ENCODE results near the gene BACE2.
"Not testable (repeated sequence)": the region's sequence is repeated elsewhere in the genome, so short reads cannot be mapped to it uniquely, and the experiment has no call there.

BACE2 gene

DNA sequence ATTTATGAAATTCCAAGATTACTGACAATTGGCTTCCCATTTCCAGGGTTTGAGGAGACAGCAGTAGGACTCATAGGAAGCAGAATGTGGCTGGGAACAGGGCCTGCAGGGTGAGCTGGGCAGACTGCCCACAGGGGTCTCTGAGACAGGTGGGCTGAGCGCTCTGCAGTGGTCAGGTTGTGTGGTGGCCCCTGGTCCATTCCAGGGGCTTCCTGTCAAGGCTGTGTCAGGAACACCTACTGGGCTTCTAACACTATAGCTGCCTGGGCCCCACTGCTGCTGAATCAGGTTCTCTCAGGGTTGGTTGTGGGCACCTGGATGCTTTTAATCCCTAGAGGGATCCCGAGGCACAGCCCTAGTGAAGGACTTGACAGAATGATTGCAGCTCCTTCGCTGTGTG is 72.1 kb downstream of the BACE2 start:
- DNase-seq (ENCODE audit: low read depth): no peak

DNA sequence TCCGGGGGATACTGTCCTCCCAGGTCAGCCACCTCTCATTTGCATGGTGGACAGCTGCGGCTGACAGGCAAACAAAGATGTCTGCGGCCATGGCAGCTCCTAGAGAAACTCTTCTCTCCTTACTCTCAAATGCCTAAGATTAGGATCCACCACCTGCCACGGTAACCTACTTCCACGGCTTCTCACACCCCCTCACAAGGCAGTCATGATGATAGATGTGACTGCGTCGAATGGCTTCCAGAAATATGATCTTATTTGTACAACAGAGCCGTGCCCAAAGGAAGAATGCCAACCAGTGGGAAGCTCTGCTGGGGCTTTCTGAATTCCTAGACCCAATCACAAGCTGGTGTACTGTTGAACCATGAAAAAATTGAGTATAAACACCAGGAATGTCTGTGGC is 73.4 kb downstream of the BACE2 start:
- no peak for DNase-seq (ENCODE audit: low read depth)

DNA sequence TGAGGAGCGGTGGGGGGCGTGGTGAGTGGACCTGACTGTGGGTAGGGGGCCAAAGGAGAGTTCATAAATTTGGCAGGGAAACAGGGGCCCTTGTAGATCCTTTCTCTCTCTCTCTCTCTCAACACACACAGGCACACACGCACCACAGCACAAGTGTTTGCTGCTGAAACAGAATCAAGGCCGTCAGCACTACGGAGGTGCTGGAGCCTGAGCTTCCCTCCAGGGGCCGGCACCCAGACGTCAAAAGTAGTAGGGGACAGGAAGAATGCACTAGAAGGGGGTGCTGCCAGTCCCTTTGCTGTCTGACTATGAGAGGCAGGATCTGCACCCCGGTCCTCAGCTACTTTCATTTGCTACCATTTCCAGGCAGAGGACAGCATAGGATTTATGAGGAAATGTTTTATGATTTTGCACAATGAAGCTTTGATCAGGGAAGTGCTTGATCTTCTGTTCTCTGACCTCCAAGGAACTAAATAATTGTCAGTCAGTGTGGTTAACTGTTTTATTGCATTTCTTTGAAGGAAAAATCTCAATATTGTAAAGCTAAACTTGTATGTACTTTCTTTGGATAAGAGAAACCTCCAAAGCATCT is 74.4 kb downstream of the BACE2 start:
- DNase-seq (ENCODE audit: low read depth): no peak

DNA sequence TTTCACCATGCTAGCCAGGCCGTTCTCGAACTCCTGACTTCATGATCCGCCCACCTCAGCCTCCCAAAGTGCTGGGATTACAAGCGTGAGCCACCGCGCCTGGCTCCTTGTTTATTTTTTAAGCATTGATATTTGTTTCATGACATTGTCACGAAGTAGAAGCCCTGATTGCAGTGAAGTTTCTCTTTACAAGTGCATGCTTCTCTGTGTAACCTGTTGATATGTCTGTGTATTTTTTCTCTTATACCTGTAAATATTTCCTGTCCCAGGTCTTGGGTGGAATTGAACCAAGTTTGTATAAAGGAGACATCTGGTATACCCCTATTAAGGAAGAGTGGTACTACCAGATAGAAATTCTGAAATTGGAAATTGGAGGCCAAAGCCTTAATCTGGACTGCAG is 75.1 kb downstream of the BACE2 start:
- no peak for DNase-seq (ENCODE audit: low read depth)

DNA sequence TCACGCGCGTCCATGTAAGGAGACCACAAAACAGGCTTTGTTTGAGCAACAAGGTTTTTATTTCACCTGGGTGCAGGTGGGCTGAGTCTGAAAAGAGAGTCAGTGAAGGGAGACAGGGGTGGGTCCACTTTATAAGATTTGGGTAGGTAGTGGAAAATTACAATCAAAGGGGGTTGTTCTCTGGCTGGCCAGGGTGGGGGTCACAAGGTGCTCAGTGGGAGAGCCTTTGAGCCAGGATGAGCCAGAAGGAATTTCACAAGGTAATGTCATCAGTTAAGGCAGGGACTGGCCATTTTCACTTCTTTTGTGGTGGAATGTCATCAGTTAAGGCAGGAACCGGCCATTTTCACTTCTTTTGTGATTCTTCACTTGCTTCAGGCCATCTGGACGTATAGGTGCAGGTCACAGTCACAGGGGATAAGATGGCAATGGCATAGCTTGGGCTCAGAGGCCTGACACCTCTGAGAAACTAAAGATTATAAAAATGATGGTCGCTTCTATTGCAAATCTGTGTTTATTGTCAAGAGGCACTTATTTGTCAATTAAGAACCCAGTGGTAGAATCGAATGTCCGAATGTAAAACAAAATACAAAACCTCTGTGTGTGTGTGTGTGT is 76.4 kb downstream of the BACE2 start:
- DNase-seq (ENCODE audit: low read depth): not testable (repeated sequence)

DNA sequence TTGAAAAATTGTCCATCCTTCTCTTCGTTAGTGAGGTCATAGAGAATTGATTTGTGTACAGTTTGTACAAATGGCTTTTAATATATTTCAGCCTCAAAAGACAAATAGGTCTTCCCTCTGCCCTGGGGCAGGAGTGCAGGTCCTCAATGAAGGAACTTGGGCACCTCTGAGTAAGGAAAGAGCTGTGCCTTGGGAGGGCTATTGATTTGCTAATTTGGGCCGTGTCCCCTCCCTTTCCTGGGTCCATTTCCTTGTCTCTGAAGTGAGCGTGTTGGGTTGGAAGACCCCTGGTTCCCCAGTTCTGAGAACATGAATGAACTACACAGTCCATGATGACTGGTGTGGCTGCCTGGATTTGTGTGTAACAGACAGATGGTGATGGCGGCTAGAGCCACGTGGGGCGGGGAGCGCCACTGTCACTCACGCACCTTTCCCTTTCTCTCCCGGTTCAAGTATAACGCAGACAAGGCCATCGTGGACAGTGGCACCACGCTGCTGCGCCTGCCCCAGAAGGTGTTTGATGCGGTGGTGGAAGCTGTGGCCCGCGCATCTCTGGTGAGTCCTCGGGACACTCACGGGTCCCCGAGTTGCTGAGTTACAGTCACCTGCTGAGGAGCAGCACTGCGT is 77.7 kb downstream of the BACE2 start:
- no peak for DNase-seq (ENCODE audit: low read depth)

DNA sequence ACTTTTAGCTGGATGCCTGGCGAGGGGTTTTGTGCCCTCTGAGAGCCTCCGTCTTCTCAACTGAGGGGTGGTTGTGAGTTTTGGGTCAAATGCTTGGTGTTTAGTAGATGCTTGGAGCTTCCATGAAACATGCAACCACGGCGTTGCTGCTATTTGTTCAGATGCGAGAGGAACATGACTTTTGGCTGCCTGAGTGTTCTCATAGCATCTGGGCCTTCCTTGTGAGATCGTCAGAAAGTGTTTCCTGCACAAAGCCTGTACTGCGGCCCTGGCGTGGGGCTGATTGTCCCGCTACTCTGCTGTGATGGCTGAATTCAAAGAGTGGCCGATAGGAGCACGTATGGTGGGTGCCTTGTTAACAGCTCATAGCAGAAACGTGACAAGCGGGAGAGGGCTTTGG is 78.8 kb downstream of the BACE2 start:
- DNase-seq (ENCODE audit: low read depth): no peak

DNA sequence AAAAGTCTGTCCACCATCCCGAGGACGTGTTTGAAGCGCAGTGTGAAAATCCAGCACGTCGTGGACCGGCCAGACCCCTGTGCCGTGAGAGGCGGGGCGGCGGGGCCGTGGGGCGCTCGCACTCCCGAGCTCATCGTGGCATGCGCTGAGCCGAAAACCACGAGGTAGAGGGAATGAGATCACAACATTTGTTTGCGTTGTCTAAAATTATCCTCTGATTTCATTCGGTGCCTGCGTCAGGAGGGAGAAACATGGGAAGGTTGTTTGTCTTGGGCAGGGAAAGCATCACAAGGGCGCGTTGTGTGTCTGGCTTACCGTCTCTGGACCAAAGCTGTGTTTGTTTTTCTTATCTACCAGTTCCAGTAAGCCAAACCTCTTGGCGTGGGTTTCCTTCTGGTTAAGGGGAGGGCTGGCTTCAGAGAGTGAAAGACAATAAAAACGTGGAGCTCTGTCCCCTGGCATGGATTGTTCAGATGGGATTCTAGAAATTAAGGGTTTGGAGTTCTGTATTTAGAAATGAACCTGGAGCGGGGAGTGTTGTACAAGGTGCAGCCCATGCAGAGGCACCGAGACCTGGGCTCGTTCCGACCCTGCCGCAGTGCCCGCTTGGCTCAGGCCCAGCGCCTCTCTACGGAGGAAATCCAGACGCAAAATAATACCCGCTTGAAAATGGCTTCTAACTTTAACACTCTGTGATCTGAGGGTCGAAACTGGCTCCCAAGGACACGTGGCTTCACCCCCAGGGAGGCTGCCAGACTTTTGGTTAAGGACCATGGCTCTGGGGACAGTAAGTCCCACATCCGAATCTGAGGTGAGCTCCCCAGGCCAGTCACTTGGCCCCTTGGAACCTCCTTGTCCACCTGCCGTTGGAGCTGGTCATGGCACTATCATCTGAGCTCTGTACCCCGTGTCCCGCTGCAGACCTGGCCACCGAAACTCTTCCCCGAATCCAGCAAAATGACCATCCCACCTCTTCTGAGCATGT is 79.9 kb downstream of the BACE2 start:
- DNase-seq (ENCODE audit: low read depth): no peak

DNA sequence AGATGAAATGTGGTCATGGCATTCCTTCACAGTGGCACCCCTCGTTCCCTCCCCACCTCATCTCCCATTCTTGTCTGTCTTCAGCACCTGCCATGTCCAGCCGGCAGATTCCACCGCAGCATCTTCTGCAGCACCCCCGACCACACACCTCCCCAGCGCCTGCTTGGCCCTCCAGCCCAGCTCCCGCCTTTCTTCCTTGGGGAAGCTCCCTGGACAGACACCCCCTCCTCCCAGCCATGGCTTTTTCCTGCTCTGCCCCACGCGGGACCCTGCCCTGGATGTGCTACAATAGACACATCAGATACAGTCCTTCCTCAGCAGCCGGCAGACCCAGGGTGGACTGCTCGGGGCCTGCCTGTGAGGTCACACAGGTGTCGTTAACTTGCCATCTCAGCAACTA is 81.5 kb downstream of the BACE2 start:
- no peak for DNase-seq (ENCODE audit: low read depth)

DNA sequence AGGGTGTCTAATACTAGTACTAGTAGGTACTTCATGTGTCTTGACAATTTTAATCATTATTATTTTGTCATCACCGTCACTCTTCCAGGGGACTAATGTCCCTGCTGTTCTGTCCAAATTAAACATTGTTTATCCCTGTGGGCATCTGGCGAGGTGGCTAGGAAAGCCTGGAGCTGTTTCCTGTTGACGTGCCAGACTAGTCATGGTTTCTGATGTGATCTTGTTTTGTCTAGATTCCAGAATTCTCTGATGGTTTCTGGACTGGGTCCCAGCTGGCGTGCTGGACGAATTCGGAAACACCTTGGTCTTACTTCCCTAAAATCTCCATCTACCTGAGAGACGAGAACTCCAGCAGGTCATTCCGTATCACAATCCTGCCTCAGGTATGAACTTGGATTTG is 82.6 kb downstream of the BACE2 start:
- DNase-seq (ENCODE audit: low read depth): no peak

DNA sequence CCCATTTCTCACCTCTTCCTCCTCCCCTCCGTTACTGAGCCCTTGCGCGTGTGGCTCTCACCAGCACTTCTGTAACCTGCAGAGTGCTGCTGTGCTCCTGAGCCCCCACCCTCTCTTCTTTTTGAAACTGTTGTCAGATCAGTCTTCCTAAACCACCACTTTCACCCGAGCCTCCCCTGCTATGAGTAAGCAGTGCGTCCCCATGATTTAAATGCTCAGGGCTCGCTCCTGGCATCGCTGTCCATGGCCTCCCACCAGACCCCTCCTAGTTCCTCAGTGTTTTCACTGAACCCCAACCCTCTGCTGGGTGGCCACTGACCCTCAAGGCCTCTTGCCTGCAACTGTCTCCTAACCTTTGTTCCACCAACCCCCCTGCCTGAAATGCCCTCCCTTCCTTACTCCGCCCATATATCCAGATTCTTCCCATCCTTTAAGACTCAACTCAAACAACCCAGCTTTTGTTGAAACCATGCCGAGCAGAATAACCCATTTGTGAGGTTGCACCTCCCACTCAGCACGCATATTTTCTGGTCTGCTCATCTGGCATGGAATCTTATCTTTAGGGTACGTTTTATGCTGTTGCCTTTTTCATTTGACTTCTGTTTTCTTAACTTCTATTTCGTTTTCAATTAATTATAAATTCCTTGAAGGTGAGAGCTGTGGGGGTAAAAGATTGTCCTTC is 84.1 kb downstream of the BACE2 start:
- no peak for DNase-seq (ENCODE audit: low read depth)

DNA sequence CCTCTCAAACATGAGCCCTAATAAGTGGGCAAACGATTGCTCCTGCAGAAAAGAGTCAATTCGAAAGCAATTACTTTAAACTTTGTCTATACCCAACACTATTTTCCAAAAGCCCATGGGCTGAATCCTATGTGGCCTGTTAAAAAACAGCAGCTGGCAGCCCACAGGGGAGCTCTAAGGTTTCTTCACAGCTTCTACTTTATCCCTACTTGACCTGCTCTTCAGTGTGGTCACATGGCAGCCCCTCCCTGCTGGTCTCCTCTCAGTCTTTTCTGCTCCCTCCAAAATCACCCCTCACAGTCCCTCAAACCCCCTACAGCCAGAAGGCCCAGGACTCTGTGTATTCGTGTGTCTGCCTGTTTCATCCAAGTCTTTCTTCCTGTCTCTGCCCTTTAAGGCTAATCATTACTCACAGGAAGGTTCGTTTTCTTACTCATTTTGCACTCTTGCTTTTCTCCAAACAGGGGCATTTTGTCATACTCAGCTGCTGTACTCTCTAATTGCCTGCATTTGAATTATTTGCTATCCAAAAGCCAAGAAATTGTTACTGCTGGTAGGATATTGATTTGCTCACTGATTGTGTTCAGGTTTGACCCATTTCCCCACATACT is 86.2 kb downstream of the BACE2 start:
- DNase-seq (ENCODE audit: low read depth): no peak

DNA sequence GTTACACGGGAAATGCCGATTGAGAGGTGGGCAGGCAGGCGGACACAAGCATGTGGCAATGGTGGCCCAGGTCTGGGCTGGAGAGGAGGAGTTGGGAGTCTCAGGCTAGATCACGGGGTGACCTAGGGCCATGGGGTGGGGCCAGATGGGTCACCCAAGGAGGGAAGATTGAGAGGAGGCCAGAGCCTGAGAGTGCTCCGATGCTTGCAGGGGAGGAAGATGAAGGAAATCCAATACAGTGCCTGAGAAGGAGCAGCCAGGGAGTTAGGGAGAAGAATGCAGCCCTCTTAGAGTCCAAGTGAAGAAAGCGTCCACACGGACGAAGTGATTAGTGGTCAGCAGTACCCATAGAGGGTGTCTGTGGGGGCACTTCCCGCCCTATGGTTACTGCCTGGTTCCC is 87.2 kb downstream of the BACE2 start:
- DNase-seq (ENCODE audit: low read depth): no peak

DNA sequence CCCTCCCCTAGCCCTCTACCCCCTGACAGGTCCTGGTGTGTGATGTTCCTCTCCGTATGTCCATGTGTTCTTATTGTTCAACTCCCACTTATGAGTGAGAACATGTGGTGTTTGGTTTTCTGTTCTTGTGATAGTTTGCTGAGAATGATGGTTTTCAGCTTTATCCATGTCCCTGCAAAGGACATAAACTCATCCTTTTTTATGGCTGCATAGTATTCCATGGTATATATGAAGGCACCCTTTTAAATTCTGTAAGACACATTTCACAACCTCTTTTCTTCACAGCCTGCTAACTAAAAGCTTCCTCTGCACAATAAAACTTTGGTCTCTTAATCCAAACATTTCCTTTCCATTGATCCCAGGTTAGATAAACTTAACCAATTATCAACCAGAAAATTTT is 88.3 kb downstream of the BACE2 start:
- DNase-seq (ENCODE audit: low read depth): not testable (repeated sequence)

DNA sequence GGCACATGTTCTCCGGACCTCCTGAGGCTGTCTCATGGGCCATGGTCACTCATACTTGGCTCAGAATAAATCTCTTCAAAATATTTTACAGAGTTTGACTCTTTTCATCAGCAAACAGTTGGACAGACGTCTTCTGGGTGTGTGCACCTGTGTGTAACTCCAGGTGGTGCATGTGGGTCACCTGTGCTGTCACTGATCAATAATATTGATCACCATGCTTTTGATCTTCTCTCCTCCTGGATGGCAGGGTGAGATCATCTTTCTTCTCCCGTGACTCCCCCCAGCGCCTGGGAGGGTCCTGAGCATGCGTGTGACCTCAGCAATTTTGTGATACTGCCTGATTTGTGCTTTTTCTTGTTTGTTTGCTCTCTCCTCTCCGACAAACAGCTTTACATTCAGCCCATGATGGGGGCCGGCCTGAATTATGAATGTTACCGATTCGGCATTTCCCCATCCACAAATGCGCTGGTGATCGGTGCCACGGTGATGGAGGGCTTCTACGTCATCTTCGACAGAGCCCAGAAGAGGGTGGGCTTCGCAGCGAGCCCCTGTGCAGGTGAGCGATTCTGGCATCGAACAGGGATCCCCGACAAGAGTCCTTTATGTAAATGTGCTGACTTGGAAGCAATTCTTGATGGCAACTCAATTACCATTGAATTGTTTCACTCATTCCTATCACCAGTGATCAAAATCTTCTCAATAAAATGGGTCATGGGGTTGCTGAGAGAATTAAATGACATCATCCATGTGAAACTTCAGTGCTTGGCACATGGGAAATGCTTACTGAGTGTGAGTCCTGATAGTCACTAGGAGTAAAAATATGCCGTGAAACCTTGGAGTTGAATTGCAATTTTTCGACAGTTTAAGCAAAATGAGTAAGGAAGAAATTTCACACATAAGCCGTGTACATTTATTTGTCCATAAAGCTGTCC is 89.1 kb downstream of the BACE2 start:
- no peak for DNase-seq (ENCODE audit: low read depth)

DNA sequence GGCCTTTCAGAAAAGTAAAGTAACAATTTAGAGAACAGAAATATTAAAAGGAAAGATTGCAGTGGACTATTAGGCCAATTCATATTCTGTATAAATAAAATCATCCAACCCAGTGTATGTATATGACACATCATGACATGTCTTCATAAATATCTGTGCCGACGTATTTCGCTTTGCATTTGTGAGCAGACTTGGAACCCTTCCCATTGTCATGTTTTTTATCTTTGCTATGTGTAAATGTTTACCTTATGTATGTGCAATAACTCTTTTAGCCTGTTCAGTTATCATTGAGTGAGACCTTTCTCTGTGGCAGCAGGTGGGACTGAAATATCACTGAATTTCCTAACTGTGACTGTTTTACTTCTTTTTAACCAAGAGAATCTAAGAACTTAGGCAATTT is 90.7 kb downstream of the BACE2 start:
- DNase-seq (ENCODE audit: low read depth): no peak

DNA sequence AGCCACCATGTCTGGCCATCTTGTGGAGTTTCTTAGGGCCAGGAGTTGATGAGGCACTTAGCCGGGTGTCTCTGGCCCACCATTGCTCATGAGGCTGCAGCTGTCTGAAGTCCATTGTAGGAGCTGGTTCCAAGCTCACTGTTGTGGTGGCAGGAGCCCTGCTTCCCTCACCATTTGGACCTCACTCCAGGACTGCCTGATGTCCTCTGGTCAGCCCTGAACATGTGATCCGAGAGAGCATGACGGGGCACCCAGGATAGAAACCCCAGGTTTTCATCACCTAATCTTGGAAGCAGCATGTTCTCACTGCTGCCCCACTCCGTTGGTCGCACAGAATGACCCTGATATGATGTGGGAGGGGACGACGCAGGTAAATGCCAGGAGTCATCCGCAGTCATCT is 92.5 kb downstream of the BACE2 start:
- no peak for DNase-seq (ENCODE audit: low read depth)

DNA sequence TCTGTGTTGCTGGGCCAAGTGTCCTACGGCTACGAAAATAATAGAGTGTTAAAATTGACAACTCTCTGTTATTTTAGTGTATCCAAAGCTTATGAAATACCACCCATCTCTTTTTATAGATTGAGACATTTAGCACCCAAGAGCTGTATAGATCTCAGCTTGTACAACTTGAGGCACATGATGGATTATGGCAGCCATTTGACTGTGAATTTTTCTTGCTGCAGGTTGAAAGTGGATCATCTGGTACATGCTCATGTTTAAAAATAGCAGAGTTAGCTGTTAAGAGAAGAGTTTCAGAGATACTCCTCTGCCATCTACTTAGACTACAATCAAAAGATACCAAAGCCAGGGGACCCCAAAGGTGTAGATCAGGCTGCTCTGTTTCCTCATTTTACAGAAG is 99.4 kb downstream of the BACE2 start:
- DNase-seq (ENCODE audit: low read depth): no peak

DNA sequence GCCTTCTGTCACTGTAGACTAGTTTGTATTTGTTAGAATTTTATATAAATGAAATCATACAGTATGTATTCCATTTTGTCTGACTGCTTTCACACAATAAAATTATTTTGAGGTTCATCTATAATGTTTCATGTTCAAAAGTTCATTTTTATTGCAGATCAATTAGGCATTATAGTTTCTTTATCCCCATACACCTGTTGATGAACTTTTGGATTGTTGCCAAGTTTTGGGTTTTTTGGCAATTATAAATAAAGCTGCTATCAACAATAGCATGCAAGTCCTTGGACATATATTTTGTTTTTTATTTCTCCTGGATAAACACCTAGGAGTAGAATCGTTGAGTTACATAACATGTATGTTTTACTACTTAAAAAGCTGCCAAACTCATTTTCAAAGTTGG is 101.6 kb downstream of the BACE2 start:
- no peak for DNase-seq (ENCODE audit: low read depth)

DNA sequence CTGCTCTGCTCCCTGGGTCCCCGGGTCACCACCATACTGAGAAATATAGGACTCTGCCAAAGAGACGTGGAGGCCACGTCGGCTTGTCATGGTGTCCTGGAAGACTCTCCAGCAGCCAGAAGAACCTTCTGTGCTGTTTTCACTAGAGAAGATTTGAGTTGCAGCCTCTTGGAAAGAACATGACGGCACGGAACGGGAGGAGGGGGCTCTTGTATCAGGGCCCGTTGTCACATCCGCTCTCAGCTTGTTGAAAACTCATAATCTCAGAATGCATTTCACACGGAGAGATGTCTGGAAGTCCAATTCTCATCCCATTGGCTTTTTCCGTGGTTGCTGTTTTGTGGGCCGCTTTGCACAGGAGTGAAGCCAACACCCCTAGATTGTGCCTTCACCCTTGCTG is 109.2 kb downstream of the BACE2 start:
- no peak for DNase-seq (ENCODE audit: low read depth)

DNA sequence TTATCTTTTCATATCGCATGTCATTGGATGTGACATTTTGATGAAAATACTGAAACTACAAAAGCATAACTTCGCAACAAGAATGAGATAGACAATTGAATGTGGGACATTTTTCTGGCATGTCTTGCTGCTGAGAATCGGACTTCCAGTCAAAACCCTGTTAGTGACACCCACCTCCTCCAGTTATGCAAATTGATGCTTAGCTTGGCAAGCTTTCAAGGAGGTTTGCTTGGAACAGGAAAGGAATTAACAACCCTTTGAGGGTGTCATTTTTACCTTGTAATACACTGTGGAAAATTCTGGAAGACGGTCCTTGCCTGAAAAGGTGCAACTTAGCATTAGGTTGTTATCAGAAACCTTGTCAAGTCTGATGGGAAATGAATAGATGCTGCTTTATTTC is 109.9 kb downstream of the BACE2 start:
- DNase-seq (ENCODE audit: low read depth): no peak
